GM12878 (cell line): ENCODE measurements around the gene PTPRM. TPM values are rescaled to one million over a fixed set of nuclear protein-coding genes. Genes with fewer than 3 reads are reported as not detected.

Experiments used
- ATAC-seq: fragments of 200-7000 bp; cut with Tn5 transposase; 3 replicates; pipeline ENCODE4 v1.9.1; 2020; ENCODE audit warnings: mild to moderate bottlenecking, moderate library complexity
- BruUV-seq: library from RNA; stranded (reverse); fragments of 400-500 nt; replicated peaks from 2 replicates; lab custom pipeline; 2021; lab: Mats Ljungman, UMichigan
- CTCF ChIA-PET: fragments of 300-600 bp; sonication (Branson Sonifier 250); formaldehyde crosslinking; extraction: SDS; loops from one replicate; lab custom pipeline; 2021; ENCODE audit warnings: inconsistent platforms; lab: Yijun Ruan, JAX
- POLR2A ChIA-PET: fragments of 350-600 bp; formaldehyde crosslinking; extraction: SDS; loops from one replicate; lab custom pipeline; 2021; ENCODE audit warnings: inconsistent platforms; lab: Charles Lee
- RAD21 ChIA-PET: fragments of 300-600 bp; sonication (Branson Sonifier 250); formaldehyde crosslinking; loops from one replicate; lab custom pipeline; 2023; ENCODE audit warnings: antibody characterized with exemption; ENCODE audit not compliant: unreplicated experiment; lab: Charles Lee
- SMC1A ChIA-PET: fragments of 300-600 bp; sonication (Branson Sonifier 250); formaldehyde crosslinking; loops from one replicate; lab custom pipeline; 2023; ENCODE audit not compliant: unreplicated experiment, uncharacterized antibody; lab: Charles Lee
- DNase-seq: peaks from one replicate; pipeline ENCODE4 v3.0.0-alpha.2; 2011; ENCODE audit warnings: low read depth, low spot score
- FAIRE-seq: peaks from 3 replicates; lab custom pipeline; 2011; peaks lifted over from hg19 to GRCh38; lab: Jason Lieb, UNC
- H2AFZ ChIP-seq: 2 replicates; pipeline ENCODE4 v1.6.0; 2011; ENCODE audit warnings: low read depth, low read length, control low read depth; ENCODE audit not compliant: control insufficient read depth
- H3K27ac ChIP-seq: 2 replicates; pipeline ENCODE4 v1.5.1; 2011; ENCODE audit warnings: control low read depth; ENCODE audit not compliant: control insufficient read depth, insufficient read depth
- H3K27me3 ChIP-seq, 2 experiments: replicated peaks in 1 of 2; 2 replicates each; pipeline versions ENCODE4 v1.6.0 to v1.6.1; 2011; ENCODE audit warnings: low read length in 1 of 2; ENCODE audit not compliant: control insufficient read depth in 2 of 2, insufficient read depth in 2 of 2
- H3K36me3 ChIP-seq, 2 experiments: 2 replicates each; pipeline ENCODE4 v1.5.1; 2011; ENCODE audit warnings: low read length in 1 of 2; ENCODE audit not compliant: control insufficient read depth in 2 of 2, insufficient read depth in 2 of 2
- H3K4me1 ChIP-seq: 2 replicates; pipeline ENCODE4 v1.6.1; 2011; ENCODE audit warnings: mild to moderate bottlenecking, low read length, moderate library complexity, mixed read lengths; ENCODE audit not compliant: control insufficient read depth, insufficient read depth
- H3K4me2 ChIP-seq: 2 replicates; pipeline ENCODE4 v1.6.0; 2011; ENCODE audit warnings: control low read depth; ENCODE audit not compliant: control insufficient read depth, insufficient read depth
- H3K4me3 ChIP-seq: fragments of 200-600 bp; sonication (generic); 2 replicates; pipeline ENCODE4 v1.5.1; 2016
- H3K79me2 ChIP-seq: 2 replicates; pipeline ENCODE4 v1.6.0; 2011; ENCODE audit warnings: low read length; ENCODE audit not compliant: control insufficient read depth, insufficient read depth
- H3K9ac ChIP-seq: 2 replicates; pipeline ENCODE4 v1.8.0; 2011; ENCODE audit warnings: low read length, control low read depth, mixed read lengths; ENCODE audit not compliant: control insufficient read depth, insufficient read depth
- H3K9me3 ChIP-seq: replicated peaks from 3 replicates; pipeline ENCODE4 v1.5.1; 2011; ENCODE audit warnings: mild to moderate bottlenecking, low read length; ENCODE audit not compliant: control insufficient read depth, insufficient read depth
- H4K20me1 ChIP-seq: 2 replicates; pipeline ENCODE4 v1.6.0; 2011; ENCODE audit not compliant: control insufficient read depth, insufficient read depth
- ETV6 ChIP-seq, 2 experiments: fragments of 450-650 bp in 1 of 2; IDR thresholded peaks in 1 of 2; conservative IDR thresholded peaks in 1 of 2; 2 replicates each; pipeline ENCODE4 v1.6.1; 2014; ENCODE audit warnings: antibody characterized with exemption in 1 of 2, borderline replicate concordance in 1 of 2, low read depth in 1 of 2, mild to moderate bottlenecking in 1 of 2, moderate library complexity in 1 of 2
- FOXK2 ChIP-seq: fragments of 450-650 bp; IDR thresholded peaks from 2 replicates; pipeline ENCODE4 v1.6.1; 2017; ENCODE audit warnings: mild to moderate bottlenecking, moderate library complexity
- HDAC6 ChIP-seq: fragments of 200-600 bp; sonication (generic); IDR thresholded peaks from one replicate; pipeline ENCODE4 v1.8.0; 2017; ENCODE audit warnings: antibody characterized with exemption; ENCODE audit not compliant: unreplicated experiment
- SUPT20H ChIP-seq: IDR thresholded peaks from 2 replicates; pipeline ENCODE4 v1.6.1; 2011; ENCODE audit warnings: low read depth, mild to moderate bottlenecking, low read length, moderate library complexity, borderline replicate concordance; ENCODE audit not compliant: control insufficient read depth
- TCF3 ChIP-seq: IDR thresholded peaks from 2 replicates; pipeline ENCODE4 v1.6.1; 2012; ENCODE audit warnings: low read depth, mild to moderate bottlenecking, low read length, borderline replicate concordance; ENCODE audit not compliant: insufficient read depth
- ZSCAN29 ChIP-seq: fragments of 450-650 bp; IDR thresholded peaks from 2 replicates; pipeline ENCODE4 v1.6.1; 2017; ENCODE audit warnings: mild to moderate bottlenecking, moderate library complexity
- WGBS: methylation state at CpG from one replicate; pipeline ENCODE4 v1.1.6; 2016; ENCODE audit warnings: low lambda C conversion rate; ENCODE audit not compliant: insufficient replicate concordance, insufficient coverage; ENCODE audit errors: missing lambda C conversion rate; 5-methylcytosine and 5-hydroxymethylcytosine counted together
- in situ Hi-C: fragments of 300-500 bp; cut with MboI; formaldehyde crosslinking; loops from 9 replicates; pipeline ENCODE4 v1.14.3; 2018; ENCODE audit warnings: mixed read lengths
- intact Hi-C: fragments of 100-400 bp; cut with micrococcal nuclease; formaldehyde crosslinking; loops from one replicate; pipeline ENCODE4 v1.14.2; 2022; ENCODE audit not compliant: unreplicated experiment
- polyA plus RNA-seq, 11 experiments: library from polyadenylated mRNA; depleted of rRNA in 4 of 11; unstranded in 6 of 11; stranded (reverse) in 5 of 11; fragments of >200 nt; fragmentation: Nextera tagmentation in 4 of 11; fragmentation: Illumina TruSeq in 1 of 11; extraction: Ambion mirVana in 4 of 11; extraction: Trizol in 1 of 11; gene quantifications; 1 replicate in 1 of 11; 2 replicates in 10 of 11; pipeline versions ENCODE4 v1.2.1 to v1.2.3, GENCODE V29; 2011 to 2016; ENCODE audit warnings: inconsistent platforms in 2 of 11, missing spikeins in 2 of 11, low read depth in 1 of 11
- total RNA-seq, 4 experiments: library from RNA; depleted of rRNA in 3 of 4; stranded (reverse); fragments of >200 nt in 3 of 4; fragmentation: Illumina TruSeq in 1 of 4; extraction: Trizol in 1 of 4; gene quantifications; 2 replicates each; pipeline versions ENCODE4 v1.2.1 to v1.2.3, GENCODE V29; 2013 to 2021
- TF ChIP-seq, protein P1 (sequence below): IDR thresholded peaks from 2 replicates; pipeline ENCODE4 v1.6.1; 2012; ENCODE audit warnings: low read depth, low read length, improper control_type of control experiment
- TF ChIP-seq, protein P2 (sequence below): fragments of 450-650 bp; IDR thresholded peaks from 2 replicates; pipeline ENCODE4 v1.6.1; 2018; ENCODE audit warnings: borderline replicate concordance, mild to moderate bottlenecking; ENCODE audit not compliant: partially characterized antibody

PTPRM gene
- total and polyA plus RNA-seq, 10 of the 15 experiments (the other 5 are each of a cell fraction or from before 2014, with no cell fraction given): 0.07 to 22.6 (median 0.60) TPM

DNA sequence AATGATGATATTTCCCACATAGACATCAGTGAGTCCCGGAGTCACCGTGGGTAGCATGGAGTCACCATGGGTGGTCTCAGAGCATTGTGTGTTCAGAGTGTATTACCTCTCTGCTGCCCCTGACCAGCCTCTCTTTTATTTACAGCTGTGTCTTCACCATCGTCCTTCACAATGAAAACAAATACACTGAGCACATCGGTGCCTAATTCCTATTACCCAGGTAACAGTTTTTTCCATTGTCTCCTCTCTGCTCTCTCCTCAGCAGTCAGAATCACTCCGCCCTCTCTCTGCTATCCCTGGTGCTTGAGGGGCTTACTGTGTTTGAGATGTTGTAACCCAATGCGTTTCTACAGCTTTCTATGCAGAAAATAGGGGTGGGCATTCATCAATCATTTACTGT is 680.6 kb downstream of the PTPRM start:
- ATAC-seq (no peak), FAIRE-seq (no peak), DNase-seq (no peak)
- Histone ChIP-seq H3K4me1 (no peaks in the 10 kb centered on the region), H3K79me2 (no peaks in the 10 kb centered on the region), H3K9me3 (no peaks in the 10 kb centered on the region), H2AFZ (no peak overlapping the region), H3K4me3 (no peak overlapping the region), H3K27me3 (no peaks in the 10 kb centered on the region; a peak in 2 of 4 replicates), H3K4me2 (no peak overlapping the region), H4K20me1 (no peaks in the 10 kb centered on the region), H3K27ac (no peak overlapping the region)
- ChIA-PET SMC1A (no interaction called here), POLR2A (no interaction called here), CTCF (no interaction called here)
- 24% methylated on average over 6 of the region's 6 CpGs for WGBS
- intact Hi-C loops: no loop called here
- TF ChIP-seq SUPT20H (no peak), HDAC6 (no peak), FOXK2 (no peak), ZSCAN29 (no peak), ETV6 (conservative IDR thresholded peaks at IDR 0.05 in 1 of 2, IDR thresholded peaks at IDR 0.05 in 1 of 2; ENCODE audit: borderline replicate concordance in 1 of 2, low read depth in 1 of 2) (no peak), TCF3 (no peak)
- TF ChIP-seq, protein P1, sequence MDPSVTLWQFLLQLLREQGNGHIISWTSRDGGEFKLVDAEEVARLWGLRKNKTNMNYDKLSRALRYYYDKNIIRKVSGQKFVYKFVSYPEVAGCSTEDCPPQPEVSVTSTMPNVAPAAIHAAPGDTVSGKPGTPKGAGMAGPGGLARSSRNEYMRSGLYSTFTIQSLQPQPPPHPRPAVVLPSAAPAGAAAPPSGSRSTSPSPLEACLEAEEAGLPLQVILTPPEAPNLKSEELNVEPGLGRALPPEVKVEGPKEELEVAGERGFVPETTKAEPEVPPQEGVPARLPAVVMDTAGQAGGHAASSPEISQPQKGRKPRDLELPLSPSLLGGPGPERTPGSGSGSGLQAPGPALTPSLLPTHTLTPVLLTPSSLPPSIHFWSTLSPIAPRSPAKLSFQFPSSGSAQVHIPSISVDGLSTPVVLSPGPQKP: no peak
- TF ChIP-seq, protein P2, sequence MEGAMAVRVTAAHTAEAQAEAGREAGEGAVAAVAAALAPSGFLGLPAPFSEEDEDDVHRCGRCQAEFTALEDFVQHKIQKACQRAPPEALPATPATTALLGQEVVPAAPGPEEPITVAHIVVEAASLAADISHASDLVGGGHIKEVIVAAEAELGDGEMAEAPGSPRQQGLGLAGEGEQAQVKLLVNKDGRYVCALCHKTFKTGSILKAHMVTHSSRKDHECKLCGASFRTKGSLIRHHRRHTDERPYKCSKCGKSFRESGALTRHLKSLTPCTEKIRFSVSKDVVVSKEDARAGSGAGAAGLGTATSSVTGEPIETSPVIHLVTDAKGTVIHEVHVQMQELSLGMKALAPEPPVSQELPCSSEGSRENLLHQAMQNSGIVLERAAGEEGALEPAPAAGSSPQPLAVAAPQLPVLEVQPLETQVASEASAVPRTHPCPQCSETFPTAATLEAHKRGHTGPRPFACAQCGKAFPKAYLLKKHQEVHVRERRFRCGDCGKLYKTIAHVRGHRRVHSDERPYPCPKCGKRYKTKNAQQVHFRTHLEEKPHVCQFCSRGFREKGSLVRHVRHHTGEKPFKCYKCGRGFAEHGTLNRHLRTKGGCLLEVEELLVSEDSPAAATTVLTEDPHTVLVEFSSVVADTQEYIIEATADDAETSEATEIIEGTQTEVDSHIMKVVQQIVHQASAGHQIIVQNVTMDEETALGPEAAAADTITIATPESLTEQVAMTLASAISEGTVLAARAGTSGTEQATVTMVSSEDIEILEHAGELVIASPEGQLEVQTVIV: no peak
- TF ChIP-seq, all 136 proteins: peak for 0
- BruUV-seq: no TSS peak
- RAD21 ChIA-PET: no interaction called here
- no peaks in the 10 kb centered on the region for H3K36me3 ChIP-seq
- H3K9ac ChIP-seq: no peak overlapping the region
- in situ Hi-C loops: no loop called here
